ENCODE measurements around the gene PLPPR1.
"Not testable (repeated sequence)": the region's sequence is repeated elsewhere in the genome, so short reads cannot be mapped to it uniquely, and the experiment has no call there.

PLPPR1 gene

DNA sequence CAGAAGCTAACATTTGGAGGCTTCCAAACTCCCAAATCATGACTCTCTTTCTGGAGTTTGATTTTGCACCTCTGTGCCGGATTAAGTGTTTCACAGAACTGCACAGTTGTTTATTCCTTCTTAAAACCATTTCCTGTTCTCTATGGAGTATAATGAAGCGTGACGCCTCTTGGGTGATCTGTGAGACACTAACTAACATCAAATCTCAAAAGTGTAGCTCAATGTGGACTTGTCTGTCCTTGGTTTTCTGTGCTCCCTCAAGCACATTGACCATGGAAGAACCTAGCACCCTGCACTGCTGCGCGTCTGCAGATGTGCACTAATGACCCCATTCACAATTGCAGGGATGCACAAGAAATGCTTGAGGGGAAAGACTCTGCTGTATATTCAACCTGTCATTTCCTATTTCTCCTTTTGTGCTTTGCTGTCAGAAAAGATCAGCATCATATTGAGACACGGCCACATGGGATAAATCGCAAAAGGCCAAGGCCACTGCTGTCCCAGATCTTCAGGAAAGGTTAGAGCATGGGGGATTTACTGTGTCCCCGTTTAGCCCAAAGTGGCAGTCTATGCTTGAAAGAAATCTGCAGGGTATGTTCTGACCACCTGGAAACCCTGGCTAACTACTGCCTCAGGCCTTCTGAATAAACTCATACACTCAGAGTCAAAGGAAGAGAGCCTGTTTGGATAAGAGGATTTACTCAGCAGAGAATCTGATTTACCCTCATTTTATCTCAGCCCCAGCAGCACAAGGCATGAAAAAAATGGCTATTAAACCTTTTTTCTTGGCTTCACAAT, 246.6 kb downstream of the PLPPR1 start:
- no peak for DNase-seq (ENCODE audit: low read depth in 2 of 2, low spot score in 1 of 2)

DNA sequence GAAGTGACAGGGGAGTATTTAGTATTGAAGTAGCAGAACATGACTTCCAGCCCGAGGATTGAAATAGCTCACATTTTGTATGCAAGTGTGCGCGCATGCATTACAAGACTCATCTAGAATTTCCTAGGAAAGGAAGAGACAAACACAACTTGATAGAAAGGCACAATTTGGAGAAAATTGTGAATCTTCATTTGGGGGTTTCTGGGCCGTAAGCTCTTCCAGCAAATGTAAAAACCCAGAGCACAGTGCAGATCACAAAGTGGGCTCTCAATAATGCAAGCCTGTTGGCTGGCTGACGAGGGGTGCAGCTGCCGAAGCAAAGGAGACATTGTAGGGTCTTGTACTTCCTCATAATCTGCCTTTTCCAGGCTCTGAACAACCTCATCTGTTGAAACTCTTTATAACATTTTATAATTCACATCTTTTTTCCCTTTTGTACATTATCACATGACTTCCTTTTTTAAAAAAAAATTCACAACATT, 247.3 kb downstream of the PLPPR1 start:
- no peak for DNase-seq (ENCODE audit: low read depth in 2 of 2, low spot score in 1 of 2)

- DNase-seq (ENCODE audit: low read depth in 2 of 2, low spot score in 1 of 2), result not testable (repeated sequence)
Observed at GRCh38 chr9:101291043-101291442, 262.5 kb downstream of the PLPPR1 start.

DNA sequence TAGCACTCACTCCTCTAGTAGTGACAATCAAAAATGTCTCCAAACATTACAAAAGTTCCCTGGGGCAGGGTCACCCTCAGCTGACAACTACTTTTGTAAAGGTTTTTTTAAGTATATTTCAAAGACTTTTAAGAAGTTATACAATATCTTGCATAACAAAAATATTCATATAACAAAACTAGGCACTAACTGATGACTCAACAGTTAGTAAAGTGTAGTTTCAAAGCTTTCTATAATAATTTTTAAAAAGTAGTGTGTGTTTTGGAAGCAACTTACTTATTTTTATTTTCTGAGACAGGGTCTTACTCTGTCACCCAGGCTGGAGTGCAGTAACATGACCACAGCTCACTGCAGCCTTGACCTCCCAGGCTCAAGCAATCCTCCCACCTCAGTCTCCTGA, 271.4 kb downstream of the PLPPR1 start:
- no peak for DNase-seq (ENCODE audit: low read depth in 2 of 2, low spot score in 1 of 2)

DNA sequence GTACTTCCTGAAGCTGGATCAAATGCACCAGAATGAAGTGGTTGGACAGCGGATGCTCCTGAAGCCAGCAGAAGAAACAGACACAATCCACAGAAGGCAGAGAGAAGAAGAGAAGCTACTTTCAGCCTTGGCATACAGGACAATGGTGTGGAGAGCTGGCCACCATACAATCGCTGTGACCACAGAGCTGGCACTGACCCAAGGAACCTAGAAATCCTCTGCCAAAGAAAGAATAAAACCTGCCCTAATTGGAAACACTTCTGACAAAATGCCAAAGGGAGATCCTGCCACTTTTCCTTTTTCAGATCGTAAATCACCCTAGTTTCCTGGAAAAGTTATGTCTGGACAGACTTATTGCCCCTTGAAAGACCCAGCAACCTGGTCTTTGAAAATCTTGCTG, 278.5 kb downstream of the PLPPR1 start:
- DNase-seq (ENCODE audit: low read depth in 2 of 2, low spot score in 1 of 2), result no peak

GRCh38 chr9:101307524-101308213, 279.1 kb downstream of the PLPPR1 start:
- DNase-seq (ENCODE audit: low read depth in 2 of 2, low spot score in 1 of 2), result no peak

- DNase-seq (ENCODE audit: low read depth in 2 of 2, low spot score in 1 of 2), result no peak
Observed at GRCh38 chr9:101309139-101309538, 280.6 kb downstream of the PLPPR1 start.

DNA sequence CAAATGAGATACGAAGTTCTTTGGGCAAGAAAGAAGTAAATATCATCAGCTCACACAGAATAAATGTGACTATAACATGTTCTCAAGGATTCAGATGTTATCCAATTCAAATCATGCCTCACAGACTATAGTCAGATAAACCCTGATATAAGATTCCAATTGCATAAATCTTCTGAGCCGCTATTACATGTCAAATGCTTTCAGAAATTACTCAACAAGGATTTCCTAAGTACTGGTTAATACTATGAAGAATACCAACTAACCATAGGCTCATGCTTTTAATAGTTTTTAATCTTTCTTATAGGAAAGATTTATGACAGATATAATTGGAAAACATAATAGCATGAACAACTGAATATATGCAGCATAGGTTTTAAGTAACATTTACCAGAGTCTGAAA, 282.7 kb downstream of the PLPPR1 start:
- no peak for DNase-seq (ENCODE audit: low read depth in 2 of 2, low spot score in 1 of 2)

GRCh38 chr9:101311758-101312420, 283.4 kb downstream of the PLPPR1 start:
- no peak for DNase-seq (ENCODE audit: low read depth in 2 of 2, low spot score in 1 of 2)

- no peak for DNase-seq (ENCODE audit: low read depth in 2 of 2, low spot score in 1 of 2)
Observed at GRCh38 chr9:101312661-101313060, 284.1 kb downstream of the PLPPR1 start.

GRCh38 chr9:101315112-101315450, 286.6 kb downstream of the PLPPR1 start:
- DNase-seq (ENCODE audit: low read depth in 2 of 2, low spot score in 1 of 2), result no peak

- DNase-seq (ENCODE audit: low read depth in 2 of 2, low spot score in 1 of 2), result no peak
Observed at GRCh38 chr9:101317735-101318134, 289.2 kb downstream of the PLPPR1 start.

- DNase-seq (ENCODE audit: low read depth in 2 of 2, low spot score in 1 of 2), result no peak
Observed at GRCh38 chr9:101323129-101323528, 294.6 kb downstream of the PLPPR1 start.

- DNase-seq (ENCODE audit: low read depth in 2 of 2, low spot score in 1 of 2), result no peak
Observed at GRCh38 chr9:101324245-101324804, 295.8 kb downstream of the PLPPR1 start.

DNA sequence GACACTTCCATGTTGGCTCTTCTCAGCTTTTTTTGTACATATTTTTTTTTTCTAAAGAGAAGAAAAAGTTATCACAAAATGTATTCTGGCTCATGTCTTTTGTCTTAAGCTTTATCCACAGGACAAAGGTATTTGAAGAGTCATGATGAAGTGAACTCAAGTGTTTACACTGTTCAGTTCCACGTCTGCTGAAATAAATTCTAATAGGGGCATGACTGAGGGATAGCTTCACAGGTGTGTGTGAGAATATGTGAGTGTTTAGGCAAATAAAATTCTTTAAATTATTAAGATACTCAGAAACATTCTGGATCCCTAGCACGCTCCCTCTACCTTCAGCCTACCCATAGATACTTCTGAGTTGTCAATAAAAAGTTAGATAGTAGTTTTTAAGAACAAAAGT, 296.5 kb downstream of the PLPPR1 start:
- no peak for DNase-seq (ENCODE audit: low read depth in 2 of 2, low spot score in 1 of 2)

DNA sequence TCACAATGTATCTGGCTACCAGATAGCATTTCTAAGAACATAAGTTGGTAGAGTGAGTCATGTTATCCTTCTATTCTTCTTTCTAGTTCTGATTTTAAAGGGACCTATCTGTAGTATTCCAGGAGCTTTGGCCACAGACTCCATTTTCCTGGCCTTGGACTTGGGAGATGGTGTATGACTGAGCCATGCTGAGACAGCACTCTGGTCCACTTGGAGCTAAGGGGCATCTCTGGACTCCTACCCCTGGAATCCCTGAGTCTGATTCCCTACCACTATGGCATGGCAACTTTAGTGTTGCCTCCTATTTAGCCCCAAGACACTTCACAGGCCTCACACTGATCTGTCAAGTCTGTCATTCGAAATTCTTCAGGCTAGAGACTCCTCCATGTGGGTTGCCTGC, 297.5 kb downstream of the PLPPR1 start:
- DNase-seq (ENCODE audit: low read depth in 2 of 2, low spot score in 1 of 2), result no peak

- no peak for DNase-seq (ENCODE audit: low read depth in 2 of 2, low spot score in 1 of 2)
Observed at GRCh38 chr9:101326501-101326900, 298.0 kb downstream of the PLPPR1 start.

GRCh38 chr9:101327422-101327909, 298.9 kb downstream of the PLPPR1 start:
- DNase-seq (ENCODE audit: low read depth in 2 of 2, low spot score in 1 of 2), result not testable (repeated sequence)

DNA sequence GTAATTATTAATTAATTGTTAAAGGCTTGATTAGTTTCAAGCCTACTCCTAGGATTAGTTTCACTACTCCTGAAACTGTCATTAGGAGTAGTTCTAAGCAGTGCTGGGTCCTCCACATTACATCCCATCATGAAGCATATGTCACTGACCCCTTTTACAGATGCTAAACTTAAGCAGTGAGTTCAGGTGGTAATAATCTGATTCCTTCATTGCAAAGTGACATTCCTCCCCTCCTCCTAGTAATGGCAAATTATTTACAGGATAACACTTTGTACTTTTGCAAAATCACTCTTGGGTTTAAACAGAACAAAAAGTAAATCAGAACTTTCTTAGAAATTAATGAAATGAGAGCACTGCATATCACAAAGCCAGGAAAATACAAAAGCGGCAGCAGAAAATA, 303.8 kb downstream of the PLPPR1 start:
- DNase-seq (ENCODE audit: low read depth in 2 of 2, low spot score in 1 of 2), result no peak

DNA sequence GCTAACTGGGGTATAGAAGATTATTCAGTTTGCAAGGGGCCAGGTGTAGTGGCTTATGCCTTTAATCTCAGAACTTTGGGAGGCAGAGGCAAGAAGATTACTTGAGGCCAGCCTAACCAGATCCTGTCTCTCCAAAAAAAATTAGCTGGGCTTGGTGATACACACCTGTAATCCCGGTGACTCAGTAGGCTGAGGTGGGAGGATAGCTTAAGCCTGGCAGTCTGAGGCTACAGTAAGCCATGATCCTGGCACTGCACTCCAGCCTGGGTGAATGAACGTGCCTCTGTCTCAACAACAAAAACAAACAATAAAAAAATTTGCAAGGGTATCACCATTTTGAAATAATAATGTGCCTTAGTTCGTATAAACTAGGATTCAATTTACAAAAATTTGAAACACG, 305.0 kb downstream of the PLPPR1 start:
- no peak for DNase-seq (ENCODE audit: low read depth in 2 of 2, low spot score in 1 of 2)

GRCh38 chr9:101333926-101334702, 305.6 kb downstream of the PLPPR1 start:
- DNase-seq (ENCODE audit: low read depth in 2 of 2, low spot score in 1 of 2), result no peak

All from stimulated activated CD8-positive, alpha-beta memory T cell treated with anti-CD3 and anti-CD28 coated beads, Interleukin-4, amount 100 ng/mL, for 1 hour (primary cell).